Measurements from ENCODE around the gene LAYN.

LAYN gene

GRCh38 chr11:111531687-111532364, 8.7 kb upstream of the LAYN start:
- no peak for DNase-seq

GRCh38 chr11:111532365-111532709, 8.2 kb upstream of the LAYN start:
- no peak for DNase-seq

GRCh38 chr11:111535281-111535680, 5.2 kb upstream of the LAYN start:
- no peak for DNase-seq

- DNase-seq = no peak
These were observed 3.1 kb upstream of the LAYN start for GRCh38 chr11:111537336-111537860.

- DNase-seq = no peak
These were observed 2.0 kb upstream of the LAYN start for GRCh38 chr11:111538407-111539114.

GRCh38 chr11:111539426-111540113, 950 bp upstream of the LAYN start:
- no peak for DNase-seq

- DNase-seq = peak; percentile 70
These were observed 375 bp downstream of the LAYN start for GRCh38 chr11:111540937-111541253.

GRCh38 chr11:111541254-111542061, 938 bp downstream of the LAYN start:
- peak; percentile 71 for DNase-seq

- no peak for DNase-seq
These were observed 2.2 kb downstream of the LAYN start for GRCh38 chr11:111542606-111543275.

- no peak for DNase-seq
These were observed 8.0 kb downstream of the LAYN start for GRCh38 chr11:111548525-111548924.

- DNase-seq = no peak
These were observed 8.8 kb downstream of the LAYN start for GRCh38 chr11:111549196-111549868.

GRCh38 chr11:111549869-111550203, 9.3 kb downstream of the LAYN start:
- DNase-seq = no peak

- no peak for DNase-seq
These were observed 9.7 kb downstream of the LAYN start for GRCh38 chr11:111550258-111550657.

- no peak for DNase-seq
These were observed 14.0 kb downstream of the LAYN start for GRCh38 chr11:111554532-111554931.

GRCh38 chr11:111555255-111555654, 14.7 kb downstream of the LAYN start:
- DNase-seq = no peak

GRCh38 chr11:111557425-111558111, 17.0 kb downstream of the LAYN start:
- peak; percentile 54 for DNase-seq

- no peak for DNase-seq
These were observed 19.4 kb downstream of the LAYN start for GRCh38 chr11:111559800-111560464.

GRCh38 chr11:111560800-111561199, 20.3 kb downstream of the LAYN start:
- DNase-seq = no peak

GRCh38 chr11:111561306-111561705, 20.8 kb downstream of the LAYN start:
- DNase-seq = no peak

- no peak for DNase-seq
These were observed 21.3 kb downstream of the LAYN start for GRCh38 chr11:111561791-111562325.
